CD4-positive, alpha-beta T cell treated with Interleukin-6 for 4 hours (primary cell): Measurements from ENCODE around the gene B3GALT6.
"Not testable (repeated sequence)": the region's sequence is repeated elsewhere in the genome, so short reads cannot be mapped to it uniquely, and the experiment has no call there.

Experiments
- DNase-seq: peaks from one replicate; pipeline ENCODE4 v3.0.0-alpha.2; 2020; ENCODE audit warnings: mixed read lengths

Gene B3GALT6

GRCh38 chr1:1245817-1246576 is 14.0 kb downstream of the B3GALT6 start:
- DNase-seq = no peak

GRCh38 chr1:1246577-1247340 is 14.7 kb downstream of the B3GALT6 start, which contains the start of gene C1QTNF12:
C1QTNF12 (minus strand) TSS chr1:1246722; CDS start chr1:1246690, 32 bp downstream.
- no peak for DNase-seq

GRCh38 chr1:1247341-1247913 is 15.4 kb downstream of the B3GALT6 start:
- DNase-seq = no peak

- not testable (repeated sequence) for DNase-seq
These were observed 16.2 kb downstream of the B3GALT6 start for GRCh38 chr1:1248009-1248913.

- peak; percentile 84 for DNase-seq
These were observed 18.8 kb downstream of the B3GALT6 start for GRCh38 chr1:1250786-1251284.

GRCh38 chr1:1253314-1253713 is 21.3 kb downstream of the B3GALT6 start:
- DNase-seq = no peak

GRCh38 chr1:1253972-1254666 is 22.1 kb downstream of the B3GALT6 start:
- no peak for DNase-seq

- DNase-seq = no peak
These were observed 22.6 kb downstream of the B3GALT6 start for GRCh38 chr1:1254667-1254998.

GRCh38 chr1:1255078-1255477 is 23.0 kb downstream of the B3GALT6 start:
- DNase-seq = no peak

- DNase-seq = no peak
These were observed 23.6 kb downstream of the B3GALT6 start for GRCh38 chr1:1255611-1256010.

- DNase-seq = no peak
These were observed 25.2 kb downstream of the B3GALT6 start for GRCh38 chr1:1256956-1257871.

GRCh38 chr1:1259119-1259488 is 27.1 kb downstream of the B3GALT6 start:
- no peak for DNase-seq

- no peak for DNase-seq
These were observed 27.5 kb downstream of the B3GALT6 start for GRCh38 chr1:1259540-1259939.

GRCh38 chr1:1259951-1260600 is 28.0 kb downstream of the B3GALT6 start:
- no peak for DNase-seq

GRCh38 chr1:1260843-1261560 is 29.0 kb downstream of the B3GALT6 start:
- no peak for DNase-seq

- DNase-seq = no peak
These were observed 30.0 kb downstream of the B3GALT6 start for GRCh38 chr1:1262071-1262470.

GRCh38 chr1:1262758-1263157 is 30.7 kb downstream of the B3GALT6 start:
- DNase-seq = no peak

GRCh38 chr1:1264026-1264425 is 32.0 kb downstream of the B3GALT6 start:
- no peak for DNase-seq

GRCh38 chr1:1264868-1265272 is 32.8 kb downstream of the B3GALT6 start:
- peak; percentile 27 for DNase-seq
